ENCODE results near the gene PTPN4.

The PTPN4 gene

GRCh38 chr2:119846021-119846420 is 86.3 kb downstream of the PTPN4 start:
- no peak overlapping the region for H3K18ac ChIP-seq (ENCODE audit: low read length)
- H4K91ac ChIP-seq (ENCODE audit: low read depth, low read length): no peak overlapping the region
- no peak overlapping the region for H4K12ac ChIP-seq (ENCODE audit: low read depth, low read length)
- no peak for DNase-seq
- H4K8ac ChIP-seq (ENCODE audit: low read depth, low read length): no peak overlapping the region
- H3K4me2 ChIP-seq (ENCODE audit: low read length): no peak overlapping the region
- no peak overlapping the region for H2BK12ac ChIP-seq (ENCODE audit: low read length)
- no peak overlapping the region for H2AK5ac ChIP-seq (ENCODE audit: low read length)
- H2AFZ ChIP-seq (ENCODE audit: insufficient read depth, low read length, poor library complexity): no peak overlapping the region
- H3K79me2 ChIP-seq (ENCODE audit: control insufficient read depth, insufficient read depth, low read length, poor library complexity): no peaks in the 10 kb centered on the region
- peaks cover 5% of the 10 kb centered on the region for H3K9me3 ChIP-seq (ENCODE audit: insufficient read depth, low read depth, low read length)
- no CpG with 5 or more reads among the region's 3 CpGs for WGBS (ENCODE audit: extremely low coverage, insufficient coverage, insufficient read length)
- H3K79me1 ChIP-seq (ENCODE audit: low read length): no peaks in the 10 kb centered on the region
- no peak overlapping the region for H3K14ac ChIP-seq (ENCODE audit: low read length)
- H3K23ac ChIP-seq (ENCODE audit: low read length): no peak overlapping the region
- no peak overlapping the region for H3K9ac ChIP-seq (ENCODE audit: low read length)
- H3K36me3 ChIP-seq (ENCODE audit: control insufficient read depth in 1 of 2, insufficient read depth in 2 of 2, low read length in 2 of 2): no peaks in the 10 kb centered on the region
- H3K4ac ChIP-seq (ENCODE audit: low read depth, low read length): no peak overlapping the region
- H3K4me1 ChIP-seq (ENCODE audit: control insufficient read depth in 1 of 2, insufficient read depth in 2 of 2, low read length in 2 of 2): no peaks in the 10 kb centered on the region
- no peak overlapping the region for H2BK120ac ChIP-seq (ENCODE audit: insufficient read depth, low read length, poor library complexity)
- no peak overlapping the region for H3K4me3 ChIP-seq (ENCODE audit: low read depth, low read length)
- H3K27ac ChIP-seq (ENCODE audit: low read depth, low read length): no peak overlapping the region
- H3K27me3 ChIP-seq (ENCODE audit: insufficient read depth, low read length): no peaks in the 10 kb centered on the region
- no peak overlapping the region for H2BK5ac ChIP-seq (ENCODE audit: low read depth, low read length, poor library complexity)

- no peaks in the 10 kb centered on the region for H3K27me3 ChIP-seq (ENCODE audit: insufficient read depth, low read length)
- H2BK5ac ChIP-seq (ENCODE audit: low read depth, low read length, poor library complexity): no peak overlapping the region
- no peak overlapping the region for H4K91ac ChIP-seq (ENCODE audit: low read depth, low read length)
- no peak overlapping the region for H3K4me3 ChIP-seq (ENCODE audit: low read depth, low read length)
- no peaks in the 10 kb centered on the region for H3K79me2 ChIP-seq (ENCODE audit: control insufficient read depth, insufficient read depth, low read length, poor library complexity)
- peak; percentile 67 to 70 for DNase-seq
- no peak overlapping the region for H2AK5ac ChIP-seq (ENCODE audit: low read length)
- no peak overlapping the region for H2BK12ac ChIP-seq (ENCODE audit: low read length)
- peak overlapping the region; percentile 46 for H3K9ac ChIP-seq (ENCODE audit: low read length)
- no peaks in the 10 kb centered on the region for H3K79me1 ChIP-seq (ENCODE audit: low read length)
- no peaks in the 10 kb centered on the region for H3K36me3 ChIP-seq (ENCODE audit: control insufficient read depth in 1 of 2, insufficient read depth in 2 of 2, low read length in 2 of 2)
- no peak overlapping the region for H3K4me2 ChIP-seq (ENCODE audit: low read length)
- no peak overlapping the region for H2BK120ac ChIP-seq (ENCODE audit: insufficient read depth, low read length, poor library complexity)
- no peak overlapping the region for H3K18ac ChIP-seq (ENCODE audit: low read length)
- no peak overlapping the region for H2AFZ ChIP-seq (ENCODE audit: insufficient read depth, low read length, poor library complexity)
- H3K14ac ChIP-seq (ENCODE audit: low read length): no peak overlapping the region
- H3K4ac ChIP-seq (ENCODE audit: low read depth, low read length): no peak overlapping the region
- no peaks in the 10 kb centered on the region for H3K4me1 ChIP-seq (ENCODE audit: control insufficient read depth in 1 of 2, insufficient read depth in 2 of 2, low read length in 2 of 2)
- no peak overlapping the region for H3K23ac ChIP-seq (ENCODE audit: low read length)
- peaks cover 8% of the 10 kb centered on the region for H3K9me3 ChIP-seq (ENCODE audit: insufficient read depth, low read depth, low read length)
- no peak overlapping the region for H4K12ac ChIP-seq (ENCODE audit: low read depth, low read length)
- no peak overlapping the region for H3K27ac ChIP-seq (ENCODE audit: low read depth, low read length)
- no peak overlapping the region for H4K8ac ChIP-seq (ENCODE audit: low read depth, low read length)
- no CpG with 5 or more reads among the region's 4 CpGs for WGBS (ENCODE audit: extremely low coverage, insufficient coverage, insufficient read length)
Observed at GRCh38 chr2:119849838-119850565, 90.3 kb downstream of the PTPN4 start.

GRCh38 chr2:119852214-119852613 is 92.5 kb downstream of the PTPN4 start:
- H3K4me1 ChIP-seq (ENCODE audit: control insufficient read depth in 1 of 2, insufficient read depth in 2 of 2, low read length in 2 of 2): no peaks in the 10 kb centered on the region
- H2BK12ac ChIP-seq (ENCODE audit: low read length): no peak overlapping the region
- no peak overlapping the region for H4K8ac ChIP-seq (ENCODE audit: low read depth, low read length)
- no peak overlapping the region for H2BK5ac ChIP-seq (ENCODE audit: low read depth, low read length, poor library complexity)
- no peak overlapping the region for H4K91ac ChIP-seq (ENCODE audit: low read depth, low read length)
- no peak overlapping the region for H4K12ac ChIP-seq (ENCODE audit: low read depth, low read length)
- H2AK5ac ChIP-seq (ENCODE audit: low read length): no peak overlapping the region
- H3K18ac ChIP-seq (ENCODE audit: low read length): no peak overlapping the region
- WGBS (ENCODE audit: extremely low coverage, insufficient coverage, insufficient read length): no CpG with 5 or more reads among the region's 6 CpGs
- DNase-seq: no peak
- no peak overlapping the region for H3K4me2 ChIP-seq (ENCODE audit: low read length)
- H3K79me2 ChIP-seq (ENCODE audit: control insufficient read depth, insufficient read depth, low read length, poor library complexity): no peaks in the 10 kb centered on the region
- no peak overlapping the region for H2BK120ac ChIP-seq (ENCODE audit: insufficient read depth, low read length, poor library complexity)
- H3K27ac ChIP-seq (ENCODE audit: low read depth, low read length): no peak overlapping the region
- H3K4ac ChIP-seq (ENCODE audit: low read depth, low read length): no peak overlapping the region
- H3K14ac ChIP-seq (ENCODE audit: low read length): no peak overlapping the region
- peaks cover 8% of the 10 kb centered on the region for H3K9me3 ChIP-seq (ENCODE audit: insufficient read depth, low read depth, low read length)
- H3K23ac ChIP-seq (ENCODE audit: low read length): no peak overlapping the region
- H3K79me1 ChIP-seq (ENCODE audit: low read length): no peaks in the 10 kb centered on the region
- no peak overlapping the region for H3K4me3 ChIP-seq (ENCODE audit: low read depth, low read length)
- H3K9ac ChIP-seq (ENCODE audit: low read length): no peak overlapping the region
- no peak overlapping the region for H2AFZ ChIP-seq (ENCODE audit: insufficient read depth, low read length, poor library complexity)
- H3K27me3 ChIP-seq (ENCODE audit: insufficient read depth, low read length): no peaks in the 10 kb centered on the region
- no peaks in the 10 kb centered on the region for H3K36me3 ChIP-seq (ENCODE audit: control insufficient read depth in 1 of 2, insufficient read depth in 2 of 2, low read length in 2 of 2)

- Histone ChIP-seq H3K4me2 (ENCODE audit: low read length) (no peak overlapping the region), H3K4me1 (ENCODE audit: control insufficient read depth in 1 of 2, insufficient read depth in 2 of 2, low read length in 2 of 2) (no peaks in the 10 kb centered on the region), H2AK5ac (ENCODE audit: low read length) (no peak overlapping the region), H3K4me3 (ENCODE audit: low read depth, low read length) (no peak overlapping the region), H3K36me3 (ENCODE audit: control insufficient read depth in 1 of 2, insufficient read depth in 2 of 2, low read length in 2 of 2) (no peaks in the 10 kb centered on the region), H4K12ac (ENCODE audit: low read depth, low read length) (no peak overlapping the region), H3K14ac (ENCODE audit: low read length) (no peak overlapping the region), H3K18ac (ENCODE audit: low read length) (no peak overlapping the region), H2BK5ac (ENCODE audit: low read depth, low read length, poor library complexity) (no peak overlapping the region), H2BK120ac (ENCODE audit: insufficient read depth, low read length, poor library complexity) (no peak overlapping the region), H3K27ac (ENCODE audit: low read depth, low read length) (no peak overlapping the region), H2BK12ac (ENCODE audit: low read length) (no peak overlapping the region), H3K23ac (ENCODE audit: low read length) (no peak overlapping the region), H3K9me3 (ENCODE audit: insufficient read depth, low read depth, low read length) (peaks cover 8% of the 10 kb centered on the region), H3K9ac (ENCODE audit: low read length) (no peak overlapping the region), H4K8ac (ENCODE audit: low read depth, low read length) (no peak overlapping the region), H3K79me1 (ENCODE audit: low read length) (no peaks in the 10 kb centered on the region), H4K91ac (ENCODE audit: low read depth, low read length) (no peak overlapping the region), H3K27me3 (ENCODE audit: insufficient read depth, low read length) (no peaks in the 10 kb centered on the region), H3K4ac (ENCODE audit: low read depth, low read length) (no peak overlapping the region), H3K79me2 (ENCODE audit: control insufficient read depth, insufficient read depth, low read length, poor library complexity) (no peaks in the 10 kb centered on the region), H2AFZ (ENCODE audit: insufficient read depth, low read length, poor library complexity) (no peak overlapping the region)
- no CpG with 5 or more reads among the region's 8 CpGs for WGBS (ENCODE audit: extremely low coverage, insufficient coverage, insufficient read length)
- no peak for DNase-seq
Observed at GRCh38 chr2:119853777-119854399, 94.2 kb downstream of the PTPN4 start.

Data from trophoblast cell (in vitro differentiated cells and primary cell).